ENCODE measurements around the gene ENTPD6.

ENTPD6 gene

DNA sequence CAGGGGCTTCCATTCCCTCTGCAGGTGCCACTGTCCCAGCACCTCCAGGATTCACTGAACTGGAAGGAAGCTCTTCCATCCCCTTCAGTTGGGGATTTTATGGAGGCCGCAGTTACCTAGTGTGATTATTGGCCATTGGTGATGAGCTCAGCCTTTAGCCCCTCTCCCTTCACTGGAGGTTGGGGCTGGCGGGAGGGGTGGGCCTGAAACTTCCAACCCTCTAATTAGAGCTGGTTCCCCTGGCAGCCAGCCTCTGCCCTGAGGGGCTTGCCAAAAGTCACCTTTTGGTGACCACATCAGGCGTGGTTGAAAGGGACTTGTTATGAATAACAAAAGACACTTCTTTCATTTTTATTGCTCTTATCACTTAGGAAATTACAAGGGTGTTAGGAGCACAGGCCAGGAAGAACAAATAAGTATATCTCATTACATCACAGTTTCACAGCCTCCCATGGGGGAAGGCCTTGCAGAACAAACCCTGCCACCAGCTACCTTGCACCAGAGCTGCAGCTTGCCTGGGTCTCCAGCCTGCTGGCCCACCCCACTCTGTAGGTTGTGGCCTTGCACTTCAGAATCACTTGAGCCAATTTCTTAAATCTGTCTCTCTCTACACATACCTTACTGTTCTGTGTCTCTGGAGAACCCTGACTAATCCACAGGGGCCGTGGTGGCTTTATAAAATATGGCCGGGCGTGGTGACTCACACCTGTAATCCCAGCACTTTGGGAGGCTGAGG is 57.3 kb downstream of the ENTPD6 start (continued):
- TF ChIP-seq ZNF175 (tag by site-specific recombination; IDR thresholded peaks at IDR 0.05), result no peak
- TF ChIP-seq ZNF10 (tag by site-specific recombination; IDR thresholded peaks at IDR 0.05), result no peak
- TF ChIP-seq, protein P1, sequence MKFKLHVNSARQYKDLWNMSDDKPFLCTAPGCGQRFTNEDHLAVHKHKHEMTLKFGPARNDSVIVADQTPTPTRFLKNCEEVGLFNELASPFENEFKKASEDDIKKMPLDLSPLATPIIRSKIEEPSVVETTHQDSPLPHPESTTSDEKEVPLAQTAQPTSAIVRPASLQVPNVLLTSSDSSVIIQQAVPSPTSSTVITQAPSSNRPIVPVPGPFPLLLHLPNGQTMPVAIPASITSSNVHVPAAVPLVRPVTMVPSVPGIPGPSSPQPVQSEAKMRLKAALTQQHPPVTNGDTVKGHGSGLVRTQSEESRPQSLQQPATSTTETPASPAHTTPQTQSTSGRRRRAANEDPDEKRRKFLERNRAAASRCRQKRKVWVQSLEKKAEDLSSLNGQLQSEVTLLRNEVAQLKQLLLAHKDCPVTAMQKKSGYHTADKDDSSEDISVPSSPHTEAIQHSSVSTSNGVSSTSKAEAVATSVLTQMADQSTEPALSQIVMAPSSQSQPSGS (tag by site-specific recombination; IDR thresholded peaks at IDR 0.05; ENCODE audit: low read depth), result peak; percentile 92
- peak; percentile 89 for TF ChIP-seq KLF1 (tag by site-specific recombination; IDR thresholded peaks at IDR 0.05)
- 0 out of 2 replicates have a peak, but pooled peaks have one; percentile 41 for TF ChIP-seq ZNF362 (tag by site-specific recombination; IDR thresholded peaks at IDR 0.05)
- peak; percentile 95 for TF ChIP-seq ZNF629 (tag by site-specific recombination; IDR thresholded peaks at IDR 0.05)
- TF ChIP-seq IKZF3 (tag by site-specific recombination; IDR thresholded peaks at IDR 0.05), result peak; percentile 98
- TF ChIP-seq, protein P2, sequence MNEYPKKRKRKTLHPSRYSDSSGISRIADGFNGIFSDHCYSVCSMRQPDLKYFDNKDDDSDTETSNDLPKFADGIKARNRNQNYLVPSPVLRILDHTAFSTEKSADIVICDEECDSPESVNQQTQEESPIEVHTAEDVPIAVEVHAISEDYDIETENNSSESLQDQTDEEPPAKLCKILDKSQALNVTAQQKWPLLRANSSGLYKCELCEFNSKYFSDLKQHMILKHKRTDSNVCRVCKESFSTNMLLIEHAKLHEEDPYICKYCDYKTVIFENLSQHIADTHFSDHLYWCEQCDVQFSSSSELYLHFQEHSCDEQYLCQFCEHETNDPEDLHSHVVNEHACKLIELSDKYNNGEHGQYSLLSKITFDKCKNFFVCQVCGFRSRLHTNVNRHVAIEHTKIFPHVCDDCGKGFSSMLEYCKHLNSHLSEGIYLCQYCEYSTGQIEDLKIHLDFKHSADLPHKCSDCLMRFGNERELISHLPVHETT (tag by site-specific recombination; IDR thresholded peaks at IDR 0.05), result peak; percentile 81; the same call in 1 of the 2 replicates
- TF ChIP-seq, protein P3, sequence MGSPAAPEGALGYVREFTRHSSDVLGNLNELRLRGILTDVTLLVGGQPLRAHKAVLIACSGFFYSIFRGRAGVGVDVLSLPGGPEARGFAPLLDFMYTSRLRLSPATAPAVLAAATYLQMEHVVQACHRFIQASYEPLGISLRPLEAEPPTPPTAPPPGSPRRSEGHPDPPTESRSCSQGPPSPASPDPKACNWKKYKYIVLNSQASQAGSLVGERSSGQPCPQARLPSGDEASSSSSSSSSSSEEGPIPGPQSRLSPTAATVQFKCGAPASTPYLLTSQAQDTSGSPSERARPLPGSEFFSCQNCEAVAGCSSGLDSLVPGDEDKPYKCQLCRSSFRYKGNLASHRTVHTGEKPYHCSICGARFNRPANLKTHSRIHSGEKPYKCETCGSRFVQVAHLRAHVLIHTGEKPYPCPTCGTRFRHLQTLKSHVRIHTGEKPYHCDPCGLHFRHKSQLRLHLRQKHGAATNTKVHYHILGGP (tag by site-specific recombination; IDR thresholded peaks at IDR 0.05), result no peak
- no peak for TF ChIP-seq EGR2 (tag by site-specific recombination; IDR thresholded peaks at IDR 0.05; ENCODE audit: low read depth)
- no peak for TF ChIP-seq ZNF416 (tag by site-specific recombination; IDR thresholded peaks at IDR 0.05)
- 0 out of 2 replicates have a peak, but pooled peaks have one; percentile 21 for TF ChIP-seq GLIS2 (tag by site-specific recombination; IDR thresholded peaks at IDR 0.05)
- TF ChIP-seq ZSCAN23 (tag by site-specific recombination; IDR thresholded peaks at IDR 0.05), result peak; percentile 89
- no peak for TF ChIP-seq ZNF311 (tag by site-specific recombination; IDR thresholded peaks at IDR 0.05; ENCODE audit: borderline replicate concordance)

DNA sequence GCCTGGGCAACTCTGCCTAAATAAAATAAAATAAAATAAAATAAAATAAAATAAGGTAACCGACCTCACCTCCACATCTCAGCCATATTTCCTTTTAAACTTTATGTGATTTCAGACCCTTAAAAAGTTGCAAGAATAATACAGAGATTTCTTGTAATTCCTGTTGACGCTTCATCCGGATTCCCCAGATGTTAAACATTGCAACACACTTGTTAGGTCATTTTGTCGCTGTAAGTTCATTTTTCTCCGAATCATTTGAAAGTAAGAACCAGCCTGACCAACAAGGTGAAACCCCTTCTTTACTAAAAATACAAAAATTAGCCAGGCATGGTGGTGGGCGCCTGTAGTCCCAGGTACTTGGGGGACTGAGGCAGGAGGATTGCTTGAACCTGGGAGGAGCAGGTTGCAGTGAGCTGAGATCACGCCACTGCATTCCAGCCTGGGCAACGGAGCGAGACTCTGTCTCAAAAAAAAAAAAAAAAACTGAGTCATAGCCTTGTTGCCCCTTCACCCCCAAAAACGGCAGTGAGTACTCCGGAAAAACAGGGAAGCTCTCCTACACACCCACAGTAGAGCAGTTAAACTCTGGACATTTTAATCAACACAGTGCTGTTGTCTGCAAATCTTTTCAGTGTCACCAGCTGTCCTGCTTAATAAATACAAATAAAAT is 58.2 kb downstream of the ENTPD6 start:
- CTCF ChIA-PET, result interaction anchor here (0.9 to 1.2 kb wide), 2 partner anchors 67 to 145 kb away, joined by 4 read pairs; no protein-coding TSS in a partner anchor
- POLR2A ChIA-PET, result interaction anchor here (0.6 to 1.3 kb wide), 2 partner anchors 27 to 138 kb away, joined by 4 to 5 read pairs; no protein-coding TSS in a partner anchor

More for the DNA sequence above, 58.2 kb downstream of the ENTPD6 start:
- no peak overlapping the region for H3K4me3 ChIP-seq (ENCODE audit: low read depth, low read length)
- peaks cover 0 to 6% of the 10 kb centered on the region in 2 experiments; a peak in 1 of 3 replicates for H3K36me3 ChIP-seq (ENCODE audit: control insufficient read depth in 2 of 2, insufficient read depth in 1 of 2, low read length in 2 of 2)
- H3K27ac ChIP-seq (ENCODE audit: extremely low read depth, low read depth, low read length), result no peak overlapping the region
- no peak for TF ChIP-seq ZNF837 (tag by site-specific recombination; IDR thresholded peaks at IDR 0.05)
- TF ChIP-seq KLF8 (tag by site-specific recombination; IDR thresholded peaks at IDR 0.05), result no peak
- TF ChIP-seq ZNF391 (tag by site-specific recombination; IDR thresholded peaks at IDR 0.05; ENCODE audit: borderline replicate concordance, low read depth), result no peak
- no peak for TF ChIP-seq ZSCAN4 (tag by site-specific recombination; IDR thresholded peaks at IDR 0.05)
- TF ChIP-seq ZNF202 (tag by site-specific recombination; IDR thresholded peaks at IDR 0.05; ENCODE audit: borderline replicate concordance), result no peak
- TF ChIP-seq, protein P4, sequence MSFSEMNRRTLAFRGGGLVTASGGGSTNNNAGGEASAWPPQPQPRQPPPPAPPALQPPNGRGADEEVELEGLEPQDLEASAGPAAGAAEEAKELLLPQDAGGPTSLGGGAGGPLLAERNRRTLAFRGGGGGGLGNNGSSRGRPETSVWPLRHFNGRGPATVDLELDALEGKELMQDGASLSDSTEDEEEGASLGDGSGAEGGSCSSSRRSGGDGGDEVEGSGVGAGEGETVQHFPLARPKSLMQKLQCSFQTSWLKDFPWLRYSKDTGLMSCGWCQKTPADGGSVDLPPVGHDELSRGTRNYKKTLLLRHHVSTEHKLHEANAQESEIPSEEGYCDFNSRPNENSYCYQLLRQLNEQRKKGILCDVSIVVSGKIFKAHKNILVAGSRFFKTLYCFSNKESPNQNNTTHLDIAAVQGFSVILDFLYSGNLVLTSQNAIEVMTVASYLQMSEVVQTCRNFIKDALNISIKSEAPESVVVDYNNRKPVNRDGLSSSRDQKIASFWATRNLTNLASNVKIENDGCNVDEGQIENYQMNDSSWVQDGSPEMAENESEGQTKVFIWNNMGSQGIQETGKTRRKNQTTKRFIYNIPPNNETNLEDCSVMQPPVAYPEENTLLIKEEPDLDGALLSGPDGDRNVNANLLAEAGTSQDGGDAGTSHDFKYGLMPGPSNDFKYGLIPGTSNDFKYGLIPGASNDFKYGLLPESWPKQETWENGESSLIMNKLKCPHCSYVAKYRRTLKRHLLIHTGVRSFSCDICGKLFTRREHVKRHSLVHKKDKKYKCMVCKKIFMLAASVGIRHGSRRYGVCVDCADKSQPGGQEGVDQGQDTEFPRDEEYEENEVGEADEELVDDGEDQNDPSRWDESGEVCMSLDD (tag by site-specific recombination; IDR thresholded peaks at IDR 0.05), result no peak
- TF ChIP-seq ZNF184 (tag by site-specific recombination; IDR thresholded peaks at IDR 0.05), result no peak
- TF ChIP-seq FEZF1 (tag by site-specific recombination; IDR thresholded peaks at IDR 0.05), result no peak
- no peaks in the 10 kb centered on the region for H3K9me3 ChIP-seq (ENCODE audit: control insufficient read depth, insufficient read depth, low read depth, low read length)
- H3K4me1 ChIP-seq (ENCODE audit: control insufficient read depth, insufficient read depth, low read length), result peaks cover 27% of the 10 kb centered on the region

All from HEK293 (cell line).